GM12878 (cell line): ENCODE data around the gene MRPL41. TPM values are rescaled to one million over a fixed set of nuclear protein-coding genes. Genes with fewer than 3 reads are reported as not detected.

Experiments
- CBFB ChIP-seq: IDR thresholded peaks from 2 replicates; pipeline ENCODE4 v1.6.1; 2016; ENCODE audit warnings: antibody characterized with exemption, low read depth
- CTCF ChIP-seq, 3 experiments: IDR thresholded peaks in 2 of 3; conservative IDR thresholded peaks in 1 of 3; 2 replicates each; pipeline ENCODE4 v1.5.1; 2011; ENCODE audit warnings: low read depth in 3 of 3, low read length in 3 of 3, mild to moderate bottlenecking in 3 of 3, control low read depth in 2 of 3, moderate library complexity in 2 of 3, inconsistent platforms in 1 of 3, mixed read lengths in 1 of 3; ENCODE audit not compliant: control insufficient read depth in 2 of 3, insufficient read depth in 1 of 3; ENCODE audit errors: extremely low read depth in 1 of 3
- E2F4 ChIP-seq: IDR thresholded peaks from 2 replicates; pipeline ENCODE4 v1.6.1; 2012; ENCODE audit warnings: low read depth, low read length, improper control_type of control experiment
- FOS ChIP-seq: IDR thresholded peaks from 3 replicates; pipeline ENCODE4 v1.6.1; 2011; ENCODE audit warnings: borderline replicate concordance; ENCODE audit not compliant: insufficient read length; ENCODE audit errors: extremely low read depth
- KDM1A ChIP-seq: fragments of 200-600 bp; sonication (generic); IDR thresholded peaks from 2 replicates; pipeline ENCODE4 v1.6.1; 2016; ENCODE audit warnings: borderline replicate concordance
- polyA plus RNA-seq, 11 experiments: library from polyadenylated mRNA; depleted of rRNA in 4 of 11; unstranded in 6 of 11; stranded (reverse) in 5 of 11; fragments of >200 nt; fragmentation: Nextera tagmentation in 4 of 11; fragmentation: Illumina TruSeq in 1 of 11; extraction: Ambion mirVana in 4 of 11; extraction: Trizol in 1 of 11; gene quantifications; 1 replicate in 1 of 11; 2 replicates in 10 of 11; pipeline versions ENCODE4 v1.2.1 to v1.2.3, GENCODE V29; 2011 to 2016; ENCODE audit warnings: inconsistent platforms in 2 of 11, missing spikeins in 2 of 11, low read depth in 1 of 11
- total RNA-seq, 4 experiments: library from RNA; depleted of rRNA in 3 of 4; stranded (reverse); fragments of >200 nt in 3 of 4; fragmentation: Illumina TruSeq in 1 of 4; extraction: Trizol in 1 of 4; gene quantifications; 2 replicates each; pipeline versions ENCODE4 v1.2.1 to v1.2.3, GENCODE V29; 2013 to 2021
- TF ChIP-seq, protein P1 (sequence below): fragments of 450-650 bp; IDR thresholded peaks from 2 replicates; pipeline ENCODE4 v1.6.1; 2016; ENCODE audit warnings: mild to moderate bottlenecking, moderate library complexity, borderline replicate concordance
- TF ChIP-seq, protein P2 (sequence below): IDR thresholded peaks from 2 replicates; pipeline ENCODE4 v1.6.1; 2011; ENCODE audit warnings: borderline replicate concordance, low read depth, mild to moderate bottlenecking, moderate library complexity, low read length; ENCODE audit not compliant: insufficient read depth, poor library complexity, severe bottlenecking
- TF ChIP-seq, protein P3 (sequence below): fragments of 150-350 bp; IDR thresholded peaks from 2 replicates; pipeline ENCODE4 v1.6.1; 2014; ENCODE audit warnings: mild to moderate bottlenecking, low read depth, low read length

MRPL41 gene
- total and polyA plus RNA-seq, 10 of the 15 experiments (the other 5 are each of a cell fraction or from before 2014, with no cell fraction given), result 1.3 to 116 (median 40.1) TPM

DNA sequence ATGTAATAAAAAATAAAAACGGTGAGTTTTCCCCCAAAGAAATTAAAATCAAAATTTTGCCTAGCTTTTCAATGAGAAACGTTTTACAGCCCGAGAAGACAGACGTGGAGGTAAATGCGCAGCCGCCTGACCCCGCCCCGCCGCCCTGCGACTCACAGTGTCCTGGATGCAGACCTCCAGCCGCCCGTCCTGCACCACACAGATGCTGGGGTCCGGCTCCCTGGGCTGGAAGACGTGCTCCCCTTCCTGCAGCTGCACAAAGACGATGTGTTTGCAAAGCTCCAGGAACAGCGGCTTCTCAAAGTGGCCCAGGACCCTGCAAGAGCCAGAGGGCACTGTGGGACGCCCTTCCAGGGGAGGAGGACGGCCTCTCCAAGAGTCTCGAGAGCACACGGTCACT is 9.2 kb upstream of the MRPL41 start (continued):
- TF ChIP-seq, protein P1, sequence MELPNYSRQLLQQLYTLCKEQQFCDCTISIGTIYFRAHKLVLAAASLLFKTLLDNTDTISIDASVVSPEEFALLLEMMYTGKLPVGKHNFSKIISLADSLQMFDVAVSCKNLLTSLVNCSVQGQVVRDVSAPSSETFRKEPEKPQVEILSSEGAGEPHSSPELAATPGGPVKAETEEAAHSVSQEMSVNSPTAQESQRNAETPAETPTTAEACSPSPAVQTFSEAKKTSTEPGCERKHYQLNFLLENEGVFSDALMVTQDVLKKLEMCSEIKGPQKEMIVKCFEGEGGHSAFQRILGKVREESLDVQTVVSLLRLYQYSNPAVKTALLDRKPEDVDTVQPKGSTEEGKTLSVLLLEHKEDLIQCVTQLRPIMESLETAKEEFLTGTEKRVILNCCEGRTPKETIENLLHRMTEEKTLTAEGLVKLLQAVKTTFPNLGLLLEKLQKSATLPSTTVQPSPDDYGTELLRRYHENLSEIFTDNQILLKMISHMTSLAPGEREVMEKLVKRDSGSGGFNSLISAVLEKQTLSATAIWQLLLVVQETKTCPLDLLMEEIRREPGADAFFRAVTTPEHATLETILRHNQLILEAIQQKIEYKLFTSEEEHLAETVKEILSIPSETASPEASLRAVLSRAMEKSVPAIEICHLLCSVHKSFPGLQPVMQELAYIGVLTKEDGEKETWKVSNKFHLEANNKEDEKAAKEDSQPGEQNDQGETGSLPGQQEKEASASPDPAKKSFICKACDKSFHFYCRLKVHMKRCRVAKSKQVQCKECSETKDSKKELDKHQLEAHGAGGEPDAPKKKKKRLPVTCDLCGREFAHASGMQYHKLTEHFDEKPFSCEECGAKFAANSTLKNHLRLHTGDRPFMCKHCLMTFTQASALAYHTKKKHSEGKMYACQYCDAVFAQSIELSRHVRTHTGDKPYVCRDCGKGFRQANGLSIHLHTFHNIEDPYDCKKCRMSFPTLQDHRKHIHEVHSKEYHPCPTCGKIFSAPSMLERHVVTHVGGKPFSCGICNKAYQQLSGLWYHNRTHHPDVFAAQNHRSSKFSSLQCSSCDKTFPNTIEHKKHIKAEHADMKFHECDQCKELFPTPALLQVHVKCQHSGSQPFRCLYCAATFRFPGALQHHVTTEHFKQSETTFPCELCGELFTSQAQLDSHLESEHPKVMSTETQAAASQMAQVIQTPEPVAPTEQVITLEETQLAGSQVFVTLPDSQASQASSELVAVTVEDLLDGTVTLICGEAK, result no peak
- TF ChIP-seq, protein P2, sequence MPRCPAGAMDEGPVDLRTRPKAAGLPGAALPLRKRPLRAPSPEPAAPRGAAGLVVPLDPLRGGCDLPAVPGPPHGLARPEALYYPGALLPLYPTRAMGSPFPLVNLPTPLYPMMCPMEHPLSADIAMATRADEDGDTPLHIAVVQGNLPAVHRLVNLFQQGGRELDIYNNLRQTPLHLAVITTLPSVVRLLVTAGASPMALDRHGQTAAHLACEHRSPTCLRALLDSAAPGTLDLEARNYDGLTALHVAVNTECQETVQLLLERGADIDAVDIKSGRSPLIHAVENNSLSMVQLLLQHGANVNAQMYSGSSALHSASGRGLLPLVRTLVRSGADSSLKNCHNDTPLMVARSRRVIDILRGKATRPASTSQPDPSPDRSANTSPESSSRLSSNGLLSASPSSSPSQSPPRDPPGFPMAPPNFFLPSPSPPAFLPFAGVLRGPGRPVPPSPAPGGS, result no peak
- TF ChIP-seq FOS (no peak), CTCF (IDR thresholded peaks at IDR 0.05 in 2 of 3, conservative IDR thresholded peaks at IDR 0.05 in 1 of 3; ENCODE audit: control insufficient read depth in 2 of 3, extremely low read depth in 1 of 3, insufficient read depth in 1 of 3, low read depth in 3 of 3, low read length in 3 of 3) (no peak), KDM1A (no peak), CBFB (no peak), E2F4 (no peak)
- TF ChIP-seq, protein P3, sequence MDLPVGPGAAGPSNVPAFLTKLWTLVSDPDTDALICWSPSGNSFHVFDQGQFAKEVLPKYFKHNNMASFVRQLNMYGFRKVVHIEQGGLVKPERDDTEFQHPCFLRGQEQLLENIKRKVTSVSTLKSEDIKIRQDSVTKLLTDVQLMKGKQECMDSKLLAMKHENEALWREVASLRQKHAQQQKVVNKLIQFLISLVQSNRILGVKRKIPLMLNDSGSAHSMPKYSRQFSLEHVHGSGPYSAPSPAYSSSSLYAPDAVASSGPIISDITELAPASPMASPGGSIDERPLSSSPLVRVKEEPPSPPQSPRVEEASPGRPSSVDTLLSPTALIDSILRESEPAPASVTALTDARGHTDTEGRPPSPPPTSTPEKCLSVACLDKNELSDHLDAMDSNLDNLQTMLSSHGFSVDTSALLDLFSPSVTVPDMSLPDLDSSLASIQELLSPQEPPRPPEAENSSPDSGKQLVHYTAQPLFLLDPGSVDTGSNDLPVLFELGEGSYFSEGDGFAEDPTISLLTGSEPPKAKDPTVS, result no peak
